GM19035 (cell line): Measurements from ENCODE around the gene DCN.

Source experiments
- ATAC-seq: cut with Tn5 transposase; IDR thresholded peaks from one replicate; pipeline ENCODE4 v1.9.1; 2021; ENCODE audit not compliant: unreplicated experiment

The DCN gene

GRCh38 chr12:91188778-91189177 is 6.2 kb upstream of the DCN start:
- no peak for ATAC-seq

- ATAC-seq: no peak
Measured at GRCh38 chr12:91186156-91186555, 3.5 kb upstream of the DCN start.

GRCh38 chr12:91185421-91185820 is 2.8 kb upstream of the DCN start:
- ATAC-seq: no peak

- ATAC-seq: no peak
Measured at GRCh38 chr12:91183551-91183950, 934 bp upstream of the DCN start.

- no peak for ATAC-seq
Measured at GRCh38 chr12:91180582-91181395, 1.8 kb downstream of the DCN start.

- ATAC-seq: no peak
Measured at GRCh38 chr12:91179966-91180561, 2.6 kb downstream of the DCN start.

- no peak for ATAC-seq
Measured at GRCh38 chr12:91179315-91179714, 3.3 kb downstream of the DCN start.

- ATAC-seq: no peak
Measured at GRCh38 chr12:91178781-91179180, 3.8 kb downstream of the DCN start.

GRCh38 chr12:91178139-91178561 is 4.5 kb downstream of the DCN start:
- ATAC-seq: no peak

- no peak for ATAC-seq
Measured at GRCh38 chr12:91177381-91177780, 5.2 kb downstream of the DCN start.

GRCh38 chr12:91176915-91177314 is 5.7 kb downstream of the DCN start:
- no peak for ATAC-seq

GRCh38 chr12:91176358-91176757 is 6.3 kb downstream of the DCN start:
- ATAC-seq: no peak

GRCh38 chr12:91173124-91173523 is 9.5 kb downstream of the DCN start:
- ATAC-seq: no peak

GRCh38 chr12:91172096-91172495 is 10.5 kb downstream of the DCN start:
- ATAC-seq: no peak

- no peak for ATAC-seq
Measured at GRCh38 chr12:91171476-91171875, 11.1 kb downstream of the DCN start.

GRCh38 chr12:91163116-91163515 is 19.5 kb downstream of the DCN start:
- no peak for ATAC-seq

GRCh38 chr12:91161009-91161408 is 21.6 kb downstream of the DCN start:
- ATAC-seq: no peak

- no peak for ATAC-seq
Measured at GRCh38 chr12:91155990-91156389, 26.6 kb downstream of the DCN start.

GRCh38 chr12:91154131-91154530 is 28.5 kb downstream of the DCN start:
- ATAC-seq: no peak

GRCh38 chr12:91144053-91144452 is 38.6 kb downstream of the DCN start:
- ATAC-seq: no peak

- ATAC-seq: no peak
Measured at GRCh38 chr12:91143206-91143605, 39.4 kb downstream of the DCN start.

GRCh38 chr12:91142221-91142631 is 40.4 kb downstream of the DCN start:
- no peak for ATAC-seq
